HepG2 (cell line): ENCODE measurements around the gene CHKB. TPM values are rescaled to one million over a fixed set of nuclear protein-coding genes. Genes with fewer than 3 reads are reported as not detected.

Source experiments
- ARNT2 ChIP-seq: sonication (generic); formaldehyde crosslinking; IDR thresholded peaks from 2 replicates; pipeline ENCODE4 v1.8.0; 2022; ENCODE audit warnings: mild to moderate bottlenecking, low read depth, missing genetic modification reagents, moderate library complexity
- ATF6 ChIP-seq: sonication (generic); formaldehyde crosslinking; conservative IDR thresholded peaks from 2 replicates; pipeline ENCODE4 v1.4.0; 2020; ENCODE audit warnings: missing genetic modification reagents
- GMEB1 ChIP-seq: sonication (generic); formaldehyde crosslinking; IDR thresholded peaks from 2 replicates; pipeline ENCODE4 v1.5.1; 2020; ENCODE audit warnings: missing genetic modification reagents, mild to moderate bottlenecking, borderline replicate concordance
- HMGXB3 ChIP-seq: sonication (generic); formaldehyde crosslinking; IDR thresholded peaks from 2 replicates; pipeline ENCODE4 v1.4.0; 2020; ENCODE audit warnings: missing genetic modification reagents, borderline replicate concordance
- IKZF4 ChIP-seq: sonication (generic); formaldehyde crosslinking; IDR thresholded peaks from 2 replicates; pipeline ENCODE4 v1.5.1; 2020; ENCODE audit warnings: borderline replicate concordance, mild to moderate bottlenecking, low read depth, missing genetic modification reagents; ENCODE audit errors: not compliant biosample characterization
- KDM6A ChIP-seq: IDR thresholded peaks from 2 replicates; pipeline ENCODE4 v1.6.1; 2016; ENCODE audit warnings: low read depth
- MLLT10 ChIP-seq: sonication (generic); formaldehyde crosslinking; IDR thresholded peaks from 2 replicates; pipeline ENCODE4 v1.4.0; 2020; ENCODE audit warnings: missing genetic modification reagents
- MTA1 ChIP-seq: sonication (generic); formaldehyde crosslinking; IDR thresholded peaks from 2 replicates; pipeline ENCODE4 v1.4.0; 2020; ENCODE audit warnings: missing genetic modification reagents, mild to moderate bottlenecking, borderline replicate concordance
- NR1H2 ChIP-seq: sonication (generic); formaldehyde crosslinking; IDR thresholded peaks from 2 replicates; pipeline ENCODE4 v1.8.1; 2022; ENCODE audit warnings: low read depth, missing genetic modification reagents, borderline replicate concordance
- ZBTB20 ChIP-seq: sonication (generic); formaldehyde crosslinking; IDR thresholded peaks from 2 replicates; pipeline ENCODE4 v1.8.1; 2023; ENCODE audit warnings: missing genetic modification reagents, low read depth, mild to moderate bottlenecking, borderline replicate concordance
- ZBTB39 ChIP-seq: sonication (generic); formaldehyde crosslinking; IDR thresholded peaks from 2 replicates; pipeline ENCODE4 v1.5.0; 2020; ENCODE audit warnings: missing genetic modification reagents
- ZFY ChIP-seq: sonication (generic); formaldehyde crosslinking; IDR thresholded peaks from 2 replicates; pipeline ENCODE4 v1.4.0; 2020; ENCODE audit warnings: missing genetic modification reagents
- ZNF512B ChIP-seq: sonication (generic); formaldehyde crosslinking; IDR thresholded peaks from 2 replicates; pipeline ENCODE4 v1.5.1; 2020; ENCODE audit warnings: missing genetic modification reagents, mild to moderate bottlenecking, borderline replicate concordance
- ZNF562 ChIP-seq: sonication (generic); formaldehyde crosslinking; IDR thresholded peaks from 2 replicates; pipeline ENCODE4 v1.8.0; 2022; ENCODE audit warnings: missing genetic modification reagents, borderline replicate concordance
- polyA plus RNA-seq, 8 experiments: library from polyadenylated mRNA; depleted of rRNA in 3 of 8; stranded (reverse) in 7 of 8; unstranded in 1 of 8; fragments of >200 nt; fragmentation: Illumina TruSeq in 4 of 8; extraction: Trizol in 4 of 8; gene quantifications; 2 replicates each; pipeline versions ENCODE4 v1.2.1 to v1.2.3, GENCODE V29; 2011 to 2016; ENCODE audit warnings: low read depth in 4 of 8, missing spikeins in 1 of 8, mixed read lengths in 1 of 8; ENCODE audit not compliant: insufficient read depth in 1 of 8
- total RNA-seq, 5 experiments: library from RNA; depleted of rRNA; stranded (reverse); fragments of >200 nt; fragmentation: Illumina TruSeq; extraction: Trizol; gene quantifications; 2 replicates each; pipeline ENCODE4 v1.2.3, GENCODE V29; 2016; ENCODE audit warnings: low read depth in 1 of 5

The CHKB gene
- total and polyA plus RNA-seq, 2 of the 13 experiments (the other 11 are each of a cell fraction or from before 2014, with no cell fraction given): 24.5 to 42.7 TPM

- no peak for TF ChIP-seq HMGXB3
- no peak for TF ChIP-seq ZBTB20 (CRISPR knock-in tag)
- TF ChIP-seq ZFY (CRISPR knock-in tag): peak; percentile 36; the same call in 1 of the 2 replicates
- no peak for TF ChIP-seq ARNT2 (CRISPR knock-in tag)
- no peak for TF ChIP-seq KDM6A
- TF ChIP-seq MLLT10 (CRISPR knock-in tag): no peak
- no peak for TF ChIP-seq GMEB1
- TF ChIP-seq ZNF562 (CRISPR knock-in tag): no peak
- no peak for TF ChIP-seq NR1H2 (CRISPR knock-in tag)
- no peak for TF ChIP-seq ATF6 (CRISPR knock-in tag)
- TF ChIP-seq IKZF4: no peak
- no peak for TF ChIP-seq MTA1 (CRISPR knock-in tag)
- TF ChIP-seq ZBTB39: 0 out of 2 replicates have a peak, but pooled peaks have one; percentile 61
- no peak for TF ChIP-seq ZNF512B (CRISPR knock-in tag)
Observed at GRCh38 chr22:50622723-50623327, 40.2 kb upstream of the CHKB start (continued).
